Mesothelial cell of epicardium (in vitro differentiated cells): ENCODE data around the gene WWP2. TPM values are rescaled to one million over a fixed set of nuclear protein-coding genes. Genes with fewer than 3 reads are reported as not detected.

Experiments used
- DNase-seq, 2 experiments: peaks; one replicate each; pipeline ENCODE4 v3.0.0; 2021; ENCODE audit warnings: low spot score in 2 of 2; ENCODE audit not compliant: unreplicated experiment in 2 of 2
- H3K27ac Mint-ChIP-seq: 2 replicates; pipeline ENCODE4 v1.8.0; 2021; ENCODE audit warnings: mixed read lengths
- H3K27me3 Mint-ChIP-seq: 2 replicates; pipeline ENCODE4 v1.8.0; 2021; ENCODE audit warnings: low read depth, mixed read lengths
- H3K36me3 Mint-ChIP-seq: 2 replicates; pipeline ENCODE4 v1.8.0; 2021; ENCODE audit warnings: mixed read lengths
- H3K4me1 Mint-ChIP-seq: 2 replicates; pipeline ENCODE4 v1.8.0; 2021; ENCODE audit warnings: mixed read lengths
- H3K4me3 Mint-ChIP-seq: 2 replicates; pipeline ENCODE4 v1.8.0; 2021; ENCODE audit warnings: mild to moderate bottlenecking, moderate library complexity, mixed read lengths
- H3K9me3 Mint-ChIP-seq: 2 replicates; pipeline ENCODE4 v1.8.0; 2021; ENCODE audit warnings: mixed read lengths
- CTCF ChIP-seq: fragments of 200-600 bp; sonication (generic); IDR thresholded peaks from one replicate; pipeline ENCODE4 v1.5.0; 2021; ENCODE audit warnings: antibody characterized with exemption; ENCODE audit not compliant: unreplicated experiment
- total RNA-seq: library from RNA; stranded (reverse); gene quantifications from 3 replicates; pipeline ENCODE4 v1.2.1, GENCODE V29; 2021

WWP2 gene
- total RNA-seq, 1 donor from 2014 or later: 39.6 TPM

- Mint-ChIP-seq H3K4me1 (no peaks in the 10 kb centered on the region), H3K27ac (no peak overlapping the region), H3K9me3 (no peaks in the 10 kb centered on the region), H3K27me3 (no peaks in the 10 kb centered on the region), H3K36me3 (peaks cover 28% of the 10 kb centered on the region), H3K4me3 (no peak overlapping the region)
- DNase-seq: no peak
- TF ChIP-seq CTCF: no peak
Measured at GRCh38 chr16:69936252-69936651, 174.1 kb downstream of the WWP2 start.

- Mint-ChIP-seq H3K27me3 (no peaks in the 10 kb centered on the region), H3K4me3 (no peak overlapping the region), H3K4me1 (no peaks in the 10 kb centered on the region), H3K36me3 (peaks cover 28% of the 10 kb centered on the region), H3K9me3 (no peaks in the 10 kb centered on the region), H3K27ac (no peak overlapping the region)
- no peak for TF ChIP-seq CTCF
- no peak for DNase-seq
Measured at GRCh38 chr16:69936751-69937211, 174.6 kb downstream of the WWP2 start.

- Mint-ChIP-seq H3K4me1 (no peaks in the 10 kb centered on the region), H3K4me3 (no peak overlapping the region), H3K36me3 (peaks cover 25% of the 10 kb centered on the region), H3K27ac (no peak overlapping the region), H3K9me3 (no peaks in the 10 kb centered on the region), H3K27me3 (no peaks in the 10 kb centered on the region)
- TF ChIP-seq CTCF: no peak
- DNase-seq: no peak
Measured at GRCh38 chr16:69937465-69937951, 175.4 kb downstream of the WWP2 start.

GRCh38 chr16:69938981-69939820 lies 177.1 kb downstream of the WWP2 start:
- no peak overlapping the region for H3K27ac Mint-ChIP-seq
- H3K4me1 Mint-ChIP-seq: peaks cover 6% of the 10 kb centered on the region
- no peak for TF ChIP-seq CTCF
- peaks cover 17% of the 10 kb centered on the region for H3K36me3 Mint-ChIP-seq
- DNase-seq: no peak
- no peaks in the 10 kb centered on the region for H3K9me3 Mint-ChIP-seq
- no peaks in the 10 kb centered on the region for H3K27me3 Mint-ChIP-seq
- no peak overlapping the region for H3K4me3 Mint-ChIP-seq

GRCh38 chr16:69939821-69940585 lies 177.9 kb downstream of the WWP2 start:
- Mint-ChIP-seq H3K27ac (no peak overlapping the region), H3K36me3 (peaks cover 17% of the 10 kb centered on the region), H3K4me3 (no peak overlapping the region), H3K27me3 (no peaks in the 10 kb centered on the region), H3K4me1 (peaks cover 6% of the 10 kb centered on the region), H3K9me3 (no peaks in the 10 kb centered on the region)
- DNase-seq: no peak
- TF ChIP-seq CTCF: no peak
